T-helper 1 cell treated with Interleukin-12 subunit alpha and Interleukin-12 subunit beta and Interleukin-4 antibody, amounts not matched to agents 30 ng/mL and 1 ng/mL, for 36 hours (primary cell): ENCODE measurements around the gene MLN. TPM values are rescaled to one million over a fixed set of nuclear protein-coding genes. Genes with fewer than 3 reads are reported as not detected.

Experiments used
- intact Hi-C: fragments of 100-400 bp; cut with micrococcal nuclease; formaldehyde crosslinking; loops from one replicate; pipeline ENCODE4 v1.15.1; 2024
- total RNA-seq: library from RNA; stranded (reverse); gene quantifications from 2 replicates; pipeline ENCODE4 v1.2.3, GENCODE V29; 2022

Gene MLN
- total RNA-seq, 1 donor from 2014 or later: not detected

- intact Hi-C loops: no loop called here
These were observed 13.4 kb downstream of the MLN start for GRCh38 chr6:33790379-33790778.

- intact Hi-C loops: loop anchor here (1.0 to 5.0 kb wide), 8 partner anchors 51 to 1898 kb away; partner anchors contain the start of genes FKBP5, HSD17B8, ITPR3 and KIFC1
These were observed 14.3 kb downstream of the MLN start for GRCh38 chr6:33789550-33789895.

GRCh38 chr6:33788694-33789549 lies 14.9 kb downstream of the MLN start, which contains the start of gene LEMD2:
TSS of gene LEMD2 (minus strand) at chr6:33789130. CDS start at chr6:33789116, 14 bp downstream.
- intact Hi-C loops: loop anchor here (1.0 to 5.0 kb wide), 10 partner anchors 18 to 1898 kb away; partner anchors contain the start of genes FKBP5, HSD17B8, ITPR3 and KIFC1

- intact Hi-C loops: loop anchor here (1.0 to 5.0 kb wide), 6 partner anchors 17 to 1899 kb away; partner anchors contain the start of genes FKBP5, HSD17B8, ITPR3 and RXRB
These were observed 15.7 kb downstream of the MLN start for GRCh38 chr6:33787954-33788693.

GRCh38 chr6:33787346-33787953 lies 16.4 kb downstream of the MLN start:
- intact Hi-C loops: loop anchor here (5.0 kb wide), 2 partner anchors 585 to 1900 kb away; partner anchors contain the start of genes FKBP5, HSD17B8, RXRB and SLC39A7

GRCh38 chr6:33786736-33787135 lies 17.1 kb downstream of the MLN start:
- intact Hi-C loops: loop anchor here (5.0 kb wide), 2 partner anchors 584 to 1901 kb away; partner anchors contain the start of genes FKBP5, HSD17B8, RXRB and SLC39A7

GRCh38 chr6:33785778-33786177 lies 18.0 kb downstream of the MLN start:
- intact Hi-C loops: loop anchor here (5.0 kb wide), 2 partner anchors 583 to 1902 kb away; partner anchors contain the start of genes FKBP5, HSD17B8, RXRB and SLC39A7

GRCh38 chr6:33784787-33785186 lies 19.0 kb downstream of the MLN start:
- intact Hi-C loops: loop anchor here (5.0 kb wide), 2 partner anchors 582 to 1903 kb away; partner anchors contain the start of genes FKBP5, HSD17B8, RXRB and SLC39A7

- intact Hi-C loops: no loop called here
These were observed 19.9 kb downstream of the MLN start for GRCh38 chr6:33783781-33784520.

GRCh38 chr6:33782561-33782960 lies 21.2 kb downstream of the MLN start:
- intact Hi-C loops: no loop called here

GRCh38 chr6:33781131-33781975 lies 22.4 kb downstream of the MLN start:
- intact Hi-C loops: no loop called here

- intact Hi-C loops: no loop called here
These were observed 23.9 kb downstream of the MLN start for GRCh38 chr6:33779895-33780294.

- intact Hi-C loops: no loop called here
These were observed 24.5 kb downstream of the MLN start for GRCh38 chr6:33779290-33779689.

GRCh38 chr6:33778444-33779121 lies 25.2 kb downstream of the MLN start:
- intact Hi-C loops: no loop called here

- intact Hi-C loops: no loop called here
These were observed 26.1 kb downstream of the MLN start for GRCh38 chr6:33777398-33778388.

- intact Hi-C loops: no loop called here
These were observed 27.0 kb downstream of the MLN start for GRCh38 chr6:33776764-33777163.

- intact Hi-C loops: no loop called here
These were observed 27.6 kb downstream of the MLN start for GRCh38 chr6:33776186-33776585.

GRCh38 chr6:33774774-33775173 lies 29.0 kb downstream of the MLN start:
- intact Hi-C loops: no loop called here
